ENCODE data around the gene SGCD. TPM values are rescaled to one million over a fixed set of nuclear protein-coding genes. Genes with fewer than 3 reads are reported as not detected.

The SGCD gene
- total RNA-seq, 5 donors from 2014 or later (not counting 1 experiment from before 2014, with no cell fraction given), result 0.13 to 2.4 (median 0.22) TPM

DNA sequence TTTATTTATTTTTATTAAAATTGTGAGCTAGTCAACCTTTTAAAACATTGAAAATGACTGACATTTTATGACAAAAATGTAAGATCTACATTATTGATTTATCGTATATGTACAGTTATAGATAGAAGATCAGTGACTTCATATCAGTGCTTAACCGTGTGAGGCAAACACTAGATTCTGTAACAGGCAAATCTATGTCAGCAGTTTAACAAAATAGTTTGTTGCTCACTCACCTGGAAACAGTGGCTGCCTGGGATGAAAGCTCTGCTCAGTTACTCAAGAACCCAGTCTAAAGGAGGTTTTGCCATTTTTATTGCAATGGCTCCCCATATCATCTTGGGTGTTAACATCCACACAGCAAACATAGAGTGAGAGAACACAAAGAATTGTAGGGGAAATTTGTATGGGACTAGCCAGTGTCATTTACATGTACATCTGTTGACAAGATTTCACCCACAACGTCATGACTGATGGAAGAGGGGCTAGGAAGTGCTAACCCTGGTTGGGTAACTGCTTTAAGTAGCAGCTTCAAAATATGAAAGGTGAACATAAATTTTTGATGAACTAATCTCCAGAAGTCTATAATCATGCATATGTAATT, 49.0 kb downstream of the SGCD start:
- H3K27me3 Mint-ChIP-seq, result peaks cover 6 to 17% of the 10 kb centered on the region in 2 donors
- no peak for ATAC-seq (replicated peaks in 1 of 4)

DNA sequence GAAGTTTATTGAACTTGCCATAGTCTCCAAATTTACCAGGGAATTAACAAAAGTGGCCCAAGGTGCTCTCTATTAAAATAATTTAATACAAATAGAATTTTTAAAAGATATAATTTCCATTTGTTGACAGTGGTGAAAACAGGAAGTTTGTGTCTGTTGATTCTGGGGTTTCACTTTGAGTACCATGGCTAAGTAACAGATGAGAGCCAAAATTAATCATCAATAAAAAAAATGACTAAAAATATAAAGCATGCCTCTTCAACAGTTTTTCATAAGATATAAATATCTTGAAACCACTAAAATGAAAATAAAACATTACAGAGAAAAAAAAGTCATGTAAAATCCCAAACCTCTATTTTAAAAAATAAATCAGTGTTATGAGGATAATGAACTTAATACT, 49.8 kb downstream of the SGCD start:
- Mint-ChIP-seq H3K36me3 (no peaks in the 10 kb centered on the region), H3K27me3 (peaks cover 6 to 17% of the 10 kb centered on the region in 2 donors), H3K4me1 (no peaks in the 10 kb centered on the region), H3K27ac (no peak overlapping the region), H3K4me3 (no peak overlapping the region), H3K9me3 (no peaks in the 10 kb centered on the region)
- Histone ChIP-seq H3K9me3 (no peaks in the 10 kb centered on the region), H3K27me3 (replicated peaks in 1 of 2; ENCODE audit: control insufficient read depth in 2 of 2, extremely low read depth in 1 of 2, insufficient read depth in 2 of 2, low read length in 1 of 2) (peaks cover 0 to 2% of the 10 kb centered on the region in 2 experiments), H3K4me3 (ENCODE audit: control insufficient read depth in 1 of 2, extremely low read depth in 1 of 2, low read length in 1 of 2) (no peak overlapping the region), H3K4me1 (ENCODE audit: control insufficient read depth in 1 of 2, extremely low read depth in 1 of 2, insufficient read depth in 2 of 2, low read length in 2 of 2) (no peaks in the 10 kb centered on the region), H3K36me3 (ENCODE audit: control insufficient read depth in 2 of 2, extremely low read depth in 1 of 2, insufficient read depth in 1 of 2, low read length in 1 of 2) (no peaks in the 10 kb centered on the region), H3K27ac (ENCODE audit: low read length) (no peak overlapping the region)
- DNase-seq (no peak), ATAC-seq (replicated peaks in 1 of 4) (no peak)
- CTCF ChIA-PET, result no interaction called here
- POLR2A ChIA-PET, result no interaction called here

More for the DNA sequence above, 49.0 kb downstream of the SGCD start:
- H3K36me3 Mint-ChIP-seq, result no peaks in the 10 kb centered on the region
- H3K27me3 ChIP-seq (replicated peaks in 1 of 2; ENCODE audit: control insufficient read depth in 2 of 2, extremely low read depth in 1 of 2, insufficient read depth in 2 of 2, low read length in 1 of 2), result peaks cover 0 to 2% of the 10 kb centered on the region in 2 experiments
- no peak overlapping the region for H3K4me3 ChIP-seq (ENCODE audit: control insufficient read depth in 1 of 2, extremely low read depth in 1 of 2, low read length in 1 of 2)
- no peak overlapping the region for H3K4me3 Mint-ChIP-seq
- H3K9me3 Mint-ChIP-seq, result no peaks in the 10 kb centered on the region
- no peak overlapping the region for H3K27ac Mint-ChIP-seq
- no peaks in the 10 kb centered on the region for H3K4me1 ChIP-seq (ENCODE audit: control insufficient read depth in 1 of 2, extremely low read depth in 1 of 2, insufficient read depth in 2 of 2, low read length in 2 of 2)
- no peak overlapping the region for H3K27ac ChIP-seq (ENCODE audit: low read length)
- no peaks in the 10 kb centered on the region for H3K36me3 ChIP-seq (ENCODE audit: control insufficient read depth in 2 of 2, extremely low read depth in 1 of 2, insufficient read depth in 1 of 2, low read length in 1 of 2)
- H3K9me3 ChIP-seq, result no peaks in the 10 kb centered on the region
- WGBS (ENCODE audit: insufficient coverage), result 86% methylated on average over 1 of the region's 3 CpGs
- POLR2A ChIA-PET, result no interaction called here
- DNase-seq, result no peak
- CTCF ChIA-PET, result no interaction called here
- no peaks in the 10 kb centered on the region for H3K4me1 Mint-ChIP-seq

DNA sequence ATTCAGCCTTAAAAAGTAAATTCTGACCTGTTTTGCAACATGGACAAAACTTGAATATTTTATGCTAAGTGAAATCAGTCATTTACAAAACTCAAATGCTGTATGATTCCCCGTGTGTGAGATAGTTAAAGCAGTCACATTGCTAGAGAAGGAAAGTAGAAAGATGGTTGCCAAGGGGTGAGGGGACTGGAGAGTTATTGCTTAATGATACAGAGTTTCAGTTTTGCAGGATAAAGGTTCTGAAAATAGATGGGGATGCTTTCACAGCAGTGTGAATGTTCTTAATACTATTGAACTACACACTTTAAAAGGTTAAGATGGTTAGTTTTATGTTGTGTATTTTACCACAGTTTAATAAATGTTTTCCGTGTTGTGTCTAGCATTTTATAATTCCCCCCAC, 51.2 kb downstream of the SGCD start:
- no peaks in the 10 kb centered on the region for H3K9me3 Mint-ChIP-seq
- ATAC-seq (replicated peaks in 1 of 4), result no peak
- Histone ChIP-seq H3K27me3 (replicated peaks in 1 of 2; ENCODE audit: control insufficient read depth in 2 of 2, extremely low read depth in 1 of 2, insufficient read depth in 2 of 2, low read length in 1 of 2) (peaks cover 0 to 2% of the 10 kb centered on the region in 2 experiments), H3K9me3 (no peaks in the 10 kb centered on the region), H3K36me3 (ENCODE audit: control insufficient read depth in 2 of 2, extremely low read depth in 1 of 2, insufficient read depth in 1 of 2, low read length in 1 of 2) (no peaks in the 10 kb centered on the region), H3K4me3 (ENCODE audit: control insufficient read depth in 1 of 2, extremely low read depth in 1 of 2, low read length in 1 of 2) (no peak overlapping the region), H3K4me1 (ENCODE audit: control insufficient read depth in 1 of 2, extremely low read depth in 1 of 2, insufficient read depth in 2 of 2, low read length in 2 of 2) (no peaks in the 10 kb centered on the region), H3K27ac (ENCODE audit: low read length) (no peak overlapping the region)
- POLR2A ChIA-PET, result no interaction called here
- WGBS (ENCODE audit: insufficient coverage), result 80% methylated on average over 1 of the region's 2 CpGs
- H3K27ac Mint-ChIP-seq, result no peak overlapping the region
- no peaks in the 10 kb centered on the region for H3K36me3 Mint-ChIP-seq
- no peak for DNase-seq
- H3K4me3 Mint-ChIP-seq, result no peak overlapping the region
- peaks cover 6 to 17% of the 10 kb centered on the region in 2 donors for H3K27me3 Mint-ChIP-seq
- CTCF ChIA-PET, result no interaction called here
- H3K4me1 Mint-ChIP-seq, result no peaks in the 10 kb centered on the region

DNA sequence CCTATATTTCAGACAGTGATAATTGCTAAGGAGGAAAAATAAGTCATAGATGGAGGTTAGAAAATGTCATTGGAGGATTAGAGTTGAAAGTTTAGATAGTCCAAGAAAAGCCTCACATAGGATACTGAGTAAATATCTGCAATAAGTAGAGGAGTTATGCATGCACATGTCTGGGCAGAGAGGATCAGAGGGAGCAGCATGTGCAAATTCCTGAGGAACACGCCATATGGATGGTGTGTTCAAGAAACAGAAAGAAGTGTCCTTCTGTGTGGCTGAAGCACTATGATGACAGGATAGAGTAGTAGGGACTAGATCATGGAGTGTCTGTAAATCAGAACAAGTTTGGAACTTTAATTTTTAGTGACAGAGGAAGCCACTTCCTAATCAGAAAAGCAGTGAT, 52.2 kb downstream of the SGCD start:
- Mint-ChIP-seq H3K36me3 (no peaks in the 10 kb centered on the region), H3K9me3 (no peaks in the 10 kb centered on the region), H3K27me3 (peaks cover 5 to 14% of the 10 kb centered on the region in 2 donors), H3K4me3 (no peak overlapping the region), H3K27ac (no peak overlapping the region), H3K4me1 (no peaks in the 10 kb centered on the region)
- Histone ChIP-seq H3K27ac (ENCODE audit: low read length) (no peak overlapping the region), H3K9me3 (no peaks in the 10 kb centered on the region), H3K4me1 (ENCODE audit: control insufficient read depth in 1 of 2, extremely low read depth in 1 of 2, insufficient read depth in 2 of 2, low read length in 2 of 2) (no peaks in the 10 kb centered on the region), H3K27me3 (replicated peaks in 1 of 2; ENCODE audit: control insufficient read depth in 2 of 2, extremely low read depth in 1 of 2, insufficient read depth in 2 of 2, low read length in 1 of 2) (peaks cover 0 to 2% of the 10 kb centered on the region in 2 experiments), H3K4me3 (ENCODE audit: control insufficient read depth in 1 of 2, extremely low read depth in 1 of 2, low read length in 1 of 2) (no peak overlapping the region), H3K36me3 (ENCODE audit: control insufficient read depth in 2 of 2, extremely low read depth in 1 of 2, insufficient read depth in 1 of 2, low read length in 1 of 2) (no peaks in the 10 kb centered on the region)
- POLR2A ChIA-PET, result no interaction called here
- 83% methylated on average over 1 of the region's 1 CpG for WGBS (ENCODE audit: insufficient coverage)
- DNase-seq (no peak), ATAC-seq (replicated peaks in 1 of 4) (no peak)
- CTCF ChIA-PET, result no interaction called here

DNA sequence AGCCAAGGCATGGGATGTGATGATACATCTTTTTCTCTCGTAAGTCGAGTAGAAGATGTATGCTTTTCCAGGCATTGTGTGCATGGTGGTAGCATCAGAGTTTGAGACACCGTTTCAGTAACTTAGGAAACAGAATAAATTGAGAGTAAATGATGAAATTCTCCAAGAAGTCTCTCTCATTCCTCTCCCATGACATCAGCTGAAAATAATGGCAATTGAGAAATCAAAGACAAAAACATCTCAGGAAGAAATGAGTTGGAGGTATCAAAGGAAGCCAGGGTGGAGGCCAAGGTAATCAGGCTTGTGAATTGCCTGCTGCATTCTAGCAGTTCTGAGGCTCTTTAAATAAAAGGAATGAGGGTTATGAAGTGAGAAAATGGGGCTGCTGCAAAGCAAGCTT, 53.9 kb downstream of the SGCD start:
- no peaks in the 10 kb centered on the region for H3K4me1 Mint-ChIP-seq
- H3K36me3 Mint-ChIP-seq, result no peaks in the 10 kb centered on the region
- no peak overlapping the region for H3K27ac Mint-ChIP-seq
- no peak for ATAC-seq (replicated peaks in 1 of 4)
- 100% methylated on average over 2 of the region's 3 CpGs for WGBS (ENCODE audit: insufficient coverage)
- Histone ChIP-seq H3K27ac (ENCODE audit: low read length) (no peak overlapping the region), H3K4me1 (ENCODE audit: control insufficient read depth in 1 of 2, extremely low read depth in 1 of 2, insufficient read depth in 2 of 2, low read length in 2 of 2) (no peaks in the 10 kb centered on the region), H3K4me3 (ENCODE audit: control insufficient read depth in 1 of 2, extremely low read depth in 1 of 2, low read length in 1 of 2) (no peak overlapping the region), H3K36me3 (ENCODE audit: control insufficient read depth in 2 of 2, extremely low read depth in 1 of 2, insufficient read depth in 1 of 2, low read length in 1 of 2) (no peaks in the 10 kb centered on the region), H3K27me3 (replicated peaks in 1 of 2; ENCODE audit: control insufficient read depth in 2 of 2, extremely low read depth in 1 of 2, insufficient read depth in 2 of 2, low read length in 1 of 2) (no peaks in the 10 kb centered on the region), H3K9me3 (no peaks in the 10 kb centered on the region)
- no peaks in the 10 kb centered on the region for H3K9me3 Mint-ChIP-seq
- CTCF ChIA-PET, result no interaction called here
- H3K4me3 Mint-ChIP-seq, result no peak overlapping the region
- H3K27me3 Mint-ChIP-seq, result peaks cover 7 to 11% of the 10 kb centered on the region in 2 donors
- DNase-seq, result no peak
- POLR2A ChIA-PET, result no interaction called here

DNA sequence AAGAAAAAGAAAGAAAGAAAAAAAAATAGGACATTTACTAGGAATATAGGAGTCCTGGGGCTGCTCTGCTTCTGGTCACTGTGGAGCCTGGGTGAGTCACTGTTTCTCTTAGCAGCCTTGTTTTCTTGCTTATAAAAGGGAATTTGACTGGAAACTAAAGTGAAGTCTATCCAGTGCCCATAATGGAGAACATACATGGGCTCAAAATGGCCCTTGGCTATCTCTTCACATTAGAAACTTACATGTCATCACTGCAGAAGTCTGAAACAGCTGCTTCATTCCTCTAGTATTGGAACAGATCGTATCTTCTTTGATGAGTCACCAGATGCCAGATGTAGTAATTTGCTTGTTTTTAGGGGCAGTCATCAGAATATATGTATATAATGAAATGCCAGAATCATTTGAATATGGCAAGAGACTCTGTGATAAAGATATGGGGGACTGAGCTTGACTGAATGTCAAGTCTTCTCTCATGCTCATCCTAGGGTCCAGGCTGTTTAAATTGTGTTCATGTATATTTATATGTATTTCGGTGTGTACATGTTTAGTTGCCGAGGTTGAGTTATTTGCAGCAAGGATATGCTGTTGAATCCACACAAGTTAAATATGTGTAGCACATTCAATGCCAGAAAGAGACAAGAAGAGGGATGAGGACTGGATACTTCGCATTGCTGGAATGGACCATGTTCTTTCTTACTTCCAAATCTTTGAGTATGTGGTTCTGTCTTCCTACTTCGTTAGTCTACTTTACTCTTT, 56.7 kb downstream of the SGCD start:
- 80% methylated on average over 1 of the region's 5 CpGs for WGBS (ENCODE audit: insufficient coverage)
- CTCF ChIA-PET, result no interaction called here
- Histone ChIP-seq H3K27ac (ENCODE audit: low read length) (no peak overlapping the region), H3K4me3 (ENCODE audit: control insufficient read depth in 1 of 2, extremely low read depth in 1 of 2, low read length in 1 of 2) (no peak overlapping the region), H3K9me3 (no peaks in the 10 kb centered on the region), H3K4me1 (ENCODE audit: control insufficient read depth in 1 of 2, extremely low read depth in 1 of 2, insufficient read depth in 2 of 2, low read length in 2 of 2) (no peaks in the 10 kb centered on the region), H3K36me3 (ENCODE audit: control insufficient read depth in 2 of 2, extremely low read depth in 1 of 2, insufficient read depth in 1 of 2, low read length in 1 of 2) (no peaks in the 10 kb centered on the region), H3K27me3 (replicated peaks in 1 of 2; ENCODE audit: control insufficient read depth in 2 of 2, extremely low read depth in 1 of 2, insufficient read depth in 2 of 2, low read length in 1 of 2) (no peaks in the 10 kb centered on the region)
- H3K4me3 Mint-ChIP-seq, result no peak overlapping the region
- no peaks in the 10 kb centered on the region for H3K36me3 Mint-ChIP-seq
- no peaks in the 10 kb centered on the region for H3K4me1 Mint-ChIP-seq
- POLR2A ChIA-PET, result no interaction called here
- H3K27me3 Mint-ChIP-seq, result peaks cover 7 to 13% of the 10 kb centered on the region in 2 donors
- ATAC-seq (replicated peaks in 1 of 4) (no peak), DNase-seq (no peak)
- no peaks in the 10 kb centered on the region for H3K9me3 Mint-ChIP-seq
- no peak overlapping the region for H3K27ac Mint-ChIP-seq
